ENCODE data around the gene INPP4B. TPM values are rescaled to one million over a fixed set of nuclear protein-coding genes. Genes with fewer than 3 reads are reported as not detected.

Gene INPP4B
- total and polyA plus RNA-seq, 2 of the 4 experiments (the other 2 are of a cell fraction), result 1.8 to 14.0 TPM

- no peaks in the 10 kb centered on the region for H3K27me3 ChIP-seq (ENCODE audit: control insufficient read depth, insufficient read depth, low read length)
- H3K79me1 ChIP-seq (ENCODE audit: low read depth in 1 of 2, low read length in 2 of 2), result no peaks in the 10 kb centered on the region
- no peak overlapping the region for H3K14ac ChIP-seq (replicated peaks; ENCODE audit: low read depth, low read length)
- in situ Hi-C loops (cut with MboI; ENCODE audit: low sequenced_read_pairs), result loop anchor here (25.0 kb wide), 1 partner anchor 788 kb away; no protein-coding TSS in a partner anchor
- POLR2A ChIA-PET (ENCODE audit: unreplicated experiment), result no interaction called here
- H2BK120ac ChIP-seq (ENCODE audit: low read depth, low read length), result no peak overlapping the region
- no peak overlapping the region for H2BK5ac ChIP-seq (ENCODE audit: low read depth, low read length, poor library complexity, severe bottlenecking)
- H4K8ac ChIP-seq (ENCODE audit: low read depth in 2 of 2, low read length in 2 of 2), result peak overlapping the region in 1 of 2 experiments; percentile 59; a peak in 1 of 4 replicates
- no peak overlapping the region for H3K9ac ChIP-seq (ENCODE audit: low read depth, low read length)
- CTCF ChIA-PET, result no interaction called here
- no peaks in the 10 kb centered on the region for H3K9me1 ChIP-seq (ENCODE audit: insufficient read depth, low read length)
- H4K5ac ChIP-seq (ENCODE audit: low read depth, low read length), result no peak overlapping the region
- H3K56ac ChIP-seq (ENCODE audit: extremely low read depth, insufficient read depth, low read length), result no peak overlapping the region
- peaks cover 5% of the 10 kb centered on the region for H3K4me1 ChIP-seq (ENCODE audit: control insufficient read depth, insufficient read depth, low read length)
- no peak overlapping the region for H3K4ac ChIP-seq (ENCODE audit: low read depth, low read length)
- no peak overlapping the region for H2AK5ac ChIP-seq (ENCODE audit: low read depth, low read length)
- no peak for ATAC-seq (ENCODE audit: low read depth)
- no peaks in the 10 kb centered on the region for H3K9me3 ChIP-seq (ENCODE audit: control insufficient read depth, insufficient read depth, low read length)
- H2AFZ ChIP-seq (replicated peaks; ENCODE audit: low read length, poor library complexity), result no peak overlapping the region
- WGBS, 2 experiments (ENCODE audit: extremely low coverage in 2 of 2, insufficient read length in 1 of 2), result 40% methylated on average over 1 of the region's 2 CpGs; no CpG with 5 or more reads in 1 of the 2 experiments
- no peak for TF ChIP-seq FOS (IDR thresholded peaks at IDR 0.05; ENCODE audit: low read depth, low read length)
- no peak for TF ChIP-seq BHLHE40 (IDR thresholded peaks at IDR 0.05; ENCODE audit: low read depth, low read length)
- no peak for TF ChIP-seq CEBPB (IDR thresholded peaks at IDR 0.05; ENCODE audit: low read depth, low read length)
- TF ChIP-seq MAZ (IDR thresholded peaks at IDR 0.05; ENCODE audit: borderline replicate concordance, low read depth, low read length), result no peak
- no peak for TF ChIP-seq USF2 (IDR thresholded peaks at IDR 0.05; ENCODE audit: low read depth, low read length)
- TF ChIP-seq ELK1 (IDR thresholded peaks at IDR 0.05; ENCODE audit: borderline replicate concordance, low read depth, low read length), result no peak
- no peak for TF ChIP-seq RCOR1 (IDR thresholded peaks at IDR 0.05; ENCODE audit: insufficient replicate concordance, low read length)
- no peak for TF ChIP-seq MXI1 (IDR thresholded peaks at IDR 0.05; ENCODE audit: borderline replicate concordance, low read depth, low read length)
- no peak for TF ChIP-seq CTCF (conservative IDR thresholded peaks at IDR 0.05; ENCODE audit: low read depth, low read length)
- no peak for TF ChIP-seq RFX5 (IDR thresholded peaks at IDR 0.05; ENCODE audit: low read depth, low read length)
- no peak overlapping the region for H3K4me2 ChIP-seq (ENCODE audit: low read depth, low read length)
- H2BK15ac ChIP-seq (ENCODE audit: low read depth, low read length), result no peak overlapping the region
- H3K18ac ChIP-seq (ENCODE audit: low read depth, low read length), result no peak overlapping the region
- H3K27ac ChIP-seq (ENCODE audit: insufficient read depth, low read length), result no peak overlapping the region
- H3K4me3 ChIP-seq (ENCODE audit: insufficient read depth, low read depth, low read length), result no peak overlapping the region
- no peaks in the 10 kb centered on the region for H3K36me3 ChIP-seq (ENCODE audit: control insufficient read depth, insufficient read depth, low read length)
- no peak overlapping the region; the same call in 1 of the 2 replicates for H4K91ac ChIP-seq (ENCODE audit: insufficient read depth, low read depth, low read length)
- no peak overlapping the region for H2AK9ac ChIP-seq (replicated peaks; ENCODE audit: low read depth, low read length, poor library complexity)
- no peak overlapping the region for H3K23ac ChIP-seq (ENCODE audit: low read depth, low read length)
- no TSS peak for BruUV-seq (replicated peaks)
- no peak overlapping the region; the same call in 1 of the 2 replicates for H2BK20ac ChIP-seq (ENCODE audit: low read depth, low read length)
- intact Hi-C loops (cut with micrococcal nuclease), result loop anchor here (5.0 kb wide), 2 partner anchors 142 to 1062 kb away; no protein-coding TSS in a partner anchor
- H4K20me1 ChIP-seq (ENCODE audit: insufficient read depth, low read length), result no peaks in the 10 kb centered on the region
- no peak for DNase-seq
- dilution Hi-C loops (cut with HindIII; ENCODE audit: low sequenced_read_pairs, unreplicated experiment), result no loop called here
Observed at GRCh38 chr4:142124874-142125273, 721.2 kb downstream of the INPP4B start.
